Dedifferentiated amniotic fluid mesenchymal stem cell (primary cell): ENCODE measurements around the gene SPRY1.
A peak's percentile ranks its signal among the peaks of the same experiment; 100 is the strongest.

Experiments used
- DNase-seq: peaks from one replicate; pipeline ENCODE4 v3.0.0-alpha.2; 2016; ENCODE audit errors: extremely low spot score

SPRY1 gene

GRCh38 chr4:123411514-123411913, 14.9 kb downstream of the SPRY1 start:
- no peak for DNase-seq

GRCh38 chr4:123412091-123412505, 15.5 kb downstream of the SPRY1 start:
- no peak for DNase-seq

- no peak for DNase-seq
Measured at GRCh38 chr4:123412700-123413512, 16.3 kb downstream of the SPRY1 start.

- no peak for DNase-seq
Measured at GRCh38 chr4:123415576-123415975, 19.0 kb downstream of the SPRY1 start.

GRCh38 chr4:123415977-123416376, 19.4 kb downstream of the SPRY1 start:
- peak; percentile 77 for DNase-seq

GRCh38 chr4:123417813-123418212, 21.2 kb downstream of the SPRY1 start:
- no peak for DNase-seq

GRCh38 chr4:123418351-123418931, 21.8 kb downstream of the SPRY1 start:
- peak; percentile 90 for DNase-seq

- no peak for DNase-seq
Measured at GRCh38 chr4:123419885-123420755, 23.5 kb downstream of the SPRY1 start.

GRCh38 chr4:123421227-123421936, 24.8 kb downstream of the SPRY1 start:
- DNase-seq: no peak

GRCh38 chr4:123421937-123422781, 25.6 kb downstream of the SPRY1 start:
- DNase-seq: no peak

- DNase-seq: no peak
Measured at GRCh38 chr4:123423819-123424218, 27.2 kb downstream of the SPRY1 start.

GRCh38 chr4:123427951-123428350, 31.4 kb downstream of the SPRY1 start:
- no peak for DNase-seq

- DNase-seq: no peak
Measured at GRCh38 chr4:123430031-123430430, 33.4 kb downstream of the SPRY1 start.

- DNase-seq: no peak
Measured at GRCh38 chr4:123430501-123430900, 33.9 kb downstream of the SPRY1 start.

- DNase-seq: no peak
Measured at GRCh38 chr4:123433573-123433972, 37.0 kb downstream of the SPRY1 start.

GRCh38 chr4:123433976-123434375, 37.4 kb downstream of the SPRY1 start:
- DNase-seq: no peak

GRCh38 chr4:123435246-123436113, 38.9 kb downstream of the SPRY1 start:
- DNase-seq: no peak

GRCh38 chr4:123438031-123438430, 41.4 kb downstream of the SPRY1 start:
- DNase-seq: no peak

GRCh38 chr4:123443401-123444289, 47.0 kb downstream of the SPRY1 start:
- DNase-seq: no peak
